A673 (cell line): ENCODE data around the gene RBSN.
"Not testable (repeated sequence)": the region's sequence is repeated elsewhere in the genome, so short reads cannot be mapped to it uniquely, and the experiment has no call there.

Experiments used
- EZH2 ChIP-seq: fragments of 200-600 bp; sonication (generic); IDR thresholded peaks from 2 replicates; pipeline ENCODE4 v1.6.1; 2017; ENCODE audit warnings: borderline replicate concordance, low read depth, mild to moderate bottlenecking, mixed read lengths, antibody characterized with exemption, low read length; ENCODE audit not compliant: poor library complexity, severe bottlenecking
- TF ChIP-seq, protein P1 (sequence below): fragments of 300-800, 200-600 bp; sonication (generic); conservative IDR thresholded peaks from 2 replicates; pipeline ENCODE4 v1.5.1; 2017; ENCODE audit warnings: low read depth, mild to moderate bottlenecking, antibody characterized with exemption, low read length, moderate library complexity, mixed read lengths

DNA sequence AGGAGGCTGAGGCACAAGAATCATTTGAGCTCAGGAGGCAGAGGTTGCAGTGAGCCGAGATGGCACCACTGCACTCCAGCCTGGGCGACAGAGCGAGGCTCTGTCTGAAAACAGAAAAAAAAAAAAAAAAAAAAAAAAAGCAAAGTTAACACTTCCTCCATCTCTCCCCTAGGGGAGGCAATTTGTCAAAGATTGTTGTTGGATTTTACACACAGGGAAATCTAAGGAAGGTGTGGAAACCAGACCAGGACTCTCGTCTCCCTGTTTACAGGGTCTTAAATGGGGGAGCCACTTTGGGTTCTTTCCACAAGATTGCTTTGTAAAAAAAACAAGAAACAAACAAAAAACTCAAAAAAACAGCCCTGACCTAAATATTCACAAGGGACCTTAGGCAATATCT is 29.5 kb upstream of the RBSN start:
- TF ChIP-seq, protein P1, sequence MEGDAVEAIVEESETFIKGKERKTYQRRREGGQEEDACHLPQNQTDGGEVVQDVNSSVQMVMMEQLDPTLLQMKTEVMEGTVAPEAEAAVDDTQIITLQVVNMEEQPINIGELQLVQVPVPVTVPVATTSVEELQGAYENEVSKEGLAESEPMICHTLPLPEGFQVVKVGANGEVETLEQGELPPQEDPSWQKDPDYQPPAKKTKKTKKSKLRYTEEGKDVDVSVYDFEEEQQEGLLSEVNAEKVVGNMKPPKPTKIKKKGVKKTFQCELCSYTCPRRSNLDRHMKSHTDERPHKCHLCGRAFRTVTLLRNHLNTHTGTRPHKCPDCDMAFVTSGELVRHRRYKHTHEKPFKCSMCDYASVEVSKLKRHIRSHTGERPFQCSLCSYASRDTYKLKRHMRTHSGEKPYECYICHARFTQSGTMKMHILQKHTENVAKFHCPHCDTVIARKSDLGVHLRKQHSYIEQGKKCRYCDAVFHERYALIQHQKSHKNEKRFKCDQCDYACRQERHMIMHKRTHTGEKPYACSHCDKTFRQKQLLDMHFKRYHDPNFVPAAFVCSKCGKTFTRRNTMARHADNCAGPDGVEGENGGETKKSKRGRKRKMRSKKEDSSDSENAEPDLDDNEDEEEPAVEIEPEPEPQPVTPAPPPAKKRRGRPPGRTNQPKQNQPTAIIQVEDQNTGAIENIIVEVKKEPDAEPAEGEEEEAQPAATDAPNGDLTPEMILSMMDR: not testable (repeated sequence)
- not testable (repeated sequence) for TF ChIP-seq EZH2
